ENCODE results near the gene GPR176. TPM values are rescaled to one million over a fixed set of nuclear protein-coding genes. Genes with fewer than 3 reads are reported as not detected.
A peak's percentile ranks its signal among the peaks of the same experiment; 100 is the strongest.

Gene GPR176
- total RNA-seq, 1 donor from 2014 or later, result 0.23 TPM

- H3K9me3 Mint-ChIP-seq, result peaks cover under 1% of the 10 kb centered on the region
- intact Hi-C loops (cut with micrococcal nuclease), result no loop called here
- DNase-seq (ENCODE audit: low spot score), result no peak
- peaks cover under 1% of the 10 kb centered on the region for H3K36me3 Mint-ChIP-seq (ENCODE audit: low read depth)
- H3K27ac Mint-ChIP-seq, result no peak overlapping the region
- no peaks in the 10 kb centered on the region for H3K27me3 Mint-ChIP-seq (ENCODE audit: insufficient read depth)
- no peak overlapping the region for H3K4me3 Mint-ChIP-seq
- H3K4me1 Mint-ChIP-seq (ENCODE audit: low read depth), result peaks cover 25% of the 10 kb centered on the region
Observed at GRCh38 chr15:39926526-39926925, 6.5 kb upstream of the GPR176 start.

- peaks cover 2% of the 10 kb centered on the region for H3K27me3 Mint-ChIP-seq (ENCODE audit: insufficient read depth)
- intact Hi-C loops (cut with micrococcal nuclease), result loop anchor here (1.0 kb wide), 1 partner anchor 9 kb away; the partner anchor contains the start of gene EIF2AK4
- H3K4me1 Mint-ChIP-seq (ENCODE audit: low read depth), result peaks cover 31% of the 10 kb centered on the region
- H3K4me3 Mint-ChIP-seq, result no peak overlapping the region
- peaks cover 5% of the 10 kb centered on the region for H3K36me3 Mint-ChIP-seq (ENCODE audit: low read depth)
- H3K9me3 Mint-ChIP-seq, result peaks cover 6% of the 10 kb centered on the region
- H3K27ac Mint-ChIP-seq, result no peak overlapping the region
- DNase-seq (ENCODE audit: low spot score), result no peak
Observed at GRCh38 chr15:39925112-39925842, 5.2 kb upstream of the GPR176 start.

- H3K4me3 Mint-ChIP-seq, result no peak overlapping the region
- no peak for DNase-seq (ENCODE audit: low spot score)
- peaks cover 5% of the 10 kb centered on the region for H3K36me3 Mint-ChIP-seq (ENCODE audit: low read depth)
- H3K4me1 Mint-ChIP-seq (ENCODE audit: low read depth), result peaks cover 31% of the 10 kb centered on the region
- H3K27me3 Mint-ChIP-seq (ENCODE audit: insufficient read depth), result peaks cover 3% of the 10 kb centered on the region
- peaks cover 6% of the 10 kb centered on the region for H3K9me3 Mint-ChIP-seq
- intact Hi-C loops (cut with micrococcal nuclease), result no loop called here
- no peak overlapping the region for H3K27ac Mint-ChIP-seq
Observed at GRCh38 chr15:39924437-39924836, 4.4 kb upstream of the GPR176 start.

GRCh38 chr15:39922462-39923092 lies 2.5 kb upstream of the GPR176 start:
- H3K36me3 Mint-ChIP-seq (ENCODE audit: low read depth), result peaks cover 5% of the 10 kb centered on the region
- H3K4me3 Mint-ChIP-seq, result no peak overlapping the region
- no peak for DNase-seq (ENCODE audit: low spot score)
- H3K4me1 Mint-ChIP-seq (ENCODE audit: low read depth), result peaks cover 40% of the 10 kb centered on the region
- intact Hi-C loops (cut with micrococcal nuclease), result no loop called here
- peaks cover 21% of the 10 kb centered on the region for H3K27me3 Mint-ChIP-seq (ENCODE audit: insufficient read depth)
- peaks cover 6% of the 10 kb centered on the region for H3K9me3 Mint-ChIP-seq
- no peak overlapping the region for H3K27ac Mint-ChIP-seq

- peaks cover 40% of the 10 kb centered on the region for H3K4me1 Mint-ChIP-seq (ENCODE audit: low read depth)
- intact Hi-C loops (cut with micrococcal nuclease), result loop anchor here (1.0 kb wide), 1 partner anchor 12 kb away; no protein-coding TSS in a partner anchor
- peak overlapping the region; percentile 89 for H3K4me3 Mint-ChIP-seq
- peaks cover 6% of the 10 kb centered on the region for H3K9me3 Mint-ChIP-seq
- H3K27me3 Mint-ChIP-seq (ENCODE audit: insufficient read depth), result peaks cover 30% of the 10 kb centered on the region
- H3K27ac Mint-ChIP-seq, result peak overlapping the region; percentile 59
- DNase-seq (ENCODE audit: low spot score), result no peak
- peaks cover 5% of the 10 kb centered on the region for H3K36me3 Mint-ChIP-seq (ENCODE audit: low read depth)
Observed at GRCh38 chr15:39921274-39921638, 1.2 kb upstream of the GPR176 start.

- Mint-ChIP-seq H3K4me1 (ENCODE audit: low read depth) (peaks cover 35% of the 10 kb centered on the region), H3K9me3 (peaks cover 6% of the 10 kb centered on the region), H3K27ac (peak overlapping the region; percentile 59), H3K4me3 (peak overlapping the region; percentile 89), H3K36me3 (ENCODE audit: low read depth) (peaks cover 5% of the 10 kb centered on the region), H3K27me3 (ENCODE audit: insufficient read depth) (peaks cover 30% of the 10 kb centered on the region)
- intact Hi-C loops (cut with micrococcal nuclease), result loop anchor here (1.0 kb wide), 1 partner anchor 13 kb away; no protein-coding TSS in a partner anchor
- peak; percentile 71 for DNase-seq (ENCODE audit: low spot score)
Observed at GRCh38 chr15:39920510-39921273, 626 bp upstream of the GPR176 start.

GRCh38 chr15:39919411-39919747 lies 687 bp downstream of the GPR176 start:
- Mint-ChIP-seq H3K27ac (no peak overlapping the region), H3K9me3 (peaks cover 13% of the 10 kb centered on the region), H3K36me3 (ENCODE audit: low read depth) (peaks cover 5% of the 10 kb centered on the region), H3K4me3 (peak overlapping the region; percentile 39), H3K4me1 (ENCODE audit: low read depth) (peaks cover 22% of the 10 kb centered on the region), H3K27me3 (ENCODE audit: insufficient read depth) (peaks cover 37% of the 10 kb centered on the region)
- intact Hi-C loops (cut with micrococcal nuclease), result no loop called here
- no peak for DNase-seq (ENCODE audit: low spot score)

- peak overlapping the region; percentile 50 for H3K4me3 Mint-ChIP-seq
Observed at GRCh38 chr15:39918688-39919385, 1.2 kb downstream of the GPR176 start.

GRCh38 chr15:39914977-39915376 lies 5.1 kb downstream of the GPR176 start:
- intact Hi-C loops (cut with micrococcal nuclease), result no loop called here
- H3K27me3 Mint-ChIP-seq (ENCODE audit: insufficient read depth), result peaks cover 38% of the 10 kb centered on the region
- no peak overlapping the region for H3K4me3 Mint-ChIP-seq
- no peaks in the 10 kb centered on the region for H3K36me3 Mint-ChIP-seq (ENCODE audit: low read depth)
- no peak overlapping the region for H3K27ac Mint-ChIP-seq
- peaks cover 7% of the 10 kb centered on the region for H3K9me3 Mint-ChIP-seq
- no peak for DNase-seq (ENCODE audit: low spot score)
- H3K4me1 Mint-ChIP-seq (ENCODE audit: low read depth), result peaks cover 8% of the 10 kb centered on the region

More at GRCh38 chr15:39918688-39919385, 1.2 kb downstream of the GPR176 start:
- Mint-ChIP-seq H3K4me1 (ENCODE audit: low read depth) (peaks cover 17% of the 10 kb centered on the region), H3K27me3 (ENCODE audit: insufficient read depth) (peaks cover 37% of the 10 kb centered on the region), H3K27ac (no peak overlapping the region), H3K9me3 (peaks cover 13% of the 10 kb centered on the region), H3K36me3 (ENCODE audit: low read depth) (peaks cover 5% of the 10 kb centered on the region)
- intact Hi-C loops (cut with micrococcal nuclease), result no loop called here
- no peak for DNase-seq (ENCODE audit: low spot score)

- intact Hi-C loops (cut with micrococcal nuclease), result no loop called here
- Mint-ChIP-seq H3K9me3 (no peaks in the 10 kb centered on the region), H3K27me3 (ENCODE audit: insufficient read depth) (peaks cover 9% of the 10 kb centered on the region), H3K4me1 (ENCODE audit: low read depth) (no peaks in the 10 kb centered on the region), H3K27ac (no peak overlapping the region), H3K36me3 (ENCODE audit: low read depth) (no peaks in the 10 kb centered on the region), H3K4me3 (no peak overlapping the region)
- no peak for DNase-seq (ENCODE audit: low spot score)
Observed at GRCh38 chr15:39909007-39909406, 11.1 kb downstream of the GPR176 start.

GRCh38 chr15:39908186-39908585 lies 11.9 kb downstream of the GPR176 start:
- no peak overlapping the region for H3K4me3 Mint-ChIP-seq
- peaks cover 9% of the 10 kb centered on the region for H3K27me3 Mint-ChIP-seq (ENCODE audit: insufficient read depth)
- DNase-seq (ENCODE audit: low spot score), result no peak
- no peak overlapping the region for H3K27ac Mint-ChIP-seq
- intact Hi-C loops (cut with micrococcal nuclease), result no loop called here
- H3K4me1 Mint-ChIP-seq (ENCODE audit: low read depth), result no peaks in the 10 kb centered on the region
- H3K9me3 Mint-ChIP-seq, result no peaks in the 10 kb centered on the region
- no peaks in the 10 kb centered on the region for H3K36me3 Mint-ChIP-seq (ENCODE audit: low read depth)

GRCh38 chr15:39907216-39907615 lies 12.8 kb downstream of the GPR176 start:
- no peak overlapping the region for H3K27ac Mint-ChIP-seq
- no peaks in the 10 kb centered on the region for H3K4me1 Mint-ChIP-seq (ENCODE audit: low read depth)
- H3K27me3 Mint-ChIP-seq (ENCODE audit: insufficient read depth), result peaks cover 9% of the 10 kb centered on the region
- no peaks in the 10 kb centered on the region for H3K9me3 Mint-ChIP-seq
- intact Hi-C loops (cut with micrococcal nuclease), result no loop called here
- no peaks in the 10 kb centered on the region for H3K36me3 Mint-ChIP-seq (ENCODE audit: low read depth)
- no peak for DNase-seq (ENCODE audit: low spot score)
- H3K4me3 Mint-ChIP-seq, result no peak overlapping the region
